ENCODE measurements around the gene PRAMEF5. TPM values are rescaled to one million over a fixed set of nuclear protein-coding genes. Genes with fewer than 3 reads are reported as not detected.
"Not testable (repeated sequence)": the region's sequence is repeated elsewhere in the genome, so short reads cannot be mapped to it uniquely, and the experiment has no call there.

Gene PRAMEF5
- total RNA-seq, 1 donor from 2014 or later, result not detected

DNA sequence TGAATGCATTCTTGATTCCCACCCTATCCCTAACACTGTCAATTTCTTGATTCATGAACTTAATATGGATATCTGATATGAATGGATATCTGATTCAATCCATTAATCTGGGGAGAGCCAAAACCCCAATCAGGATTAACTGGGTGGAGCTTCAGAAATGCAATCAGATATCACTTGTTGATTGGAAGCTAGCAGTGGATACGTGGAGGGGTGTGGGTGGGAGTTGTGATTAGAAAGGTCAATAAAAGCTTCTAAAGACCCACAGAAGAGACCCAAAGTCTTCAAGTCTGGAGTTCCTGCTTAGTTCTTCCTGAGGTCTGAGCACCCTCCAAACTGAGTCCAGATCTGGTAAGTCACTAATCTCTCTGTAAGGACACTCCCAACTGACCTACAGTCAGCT is 49.2 kb downstream of the PRAMEF5 start, which contains the start of gene PRAMEF33:
Gene PRAMEF33 (plus strand): TSS at position 301 of the 400 bp plus-strand sequence. CDS start 2,416 bp downstream, outside the sequence.
- H3K4me1 Mint-ChIP-seq; DNase-seq; intact Hi-C loops (cut with micrococcal nuclease); H3K4me3 Mint-ChIP-seq; H3K27ac Mint-ChIP-seq; H3K9me3 Mint-ChIP-seq; H3K36me3 Mint-ChIP-seq (ENCODE audit: low read depth); H3K27me3 Mint-ChIP-seq: not testable (repeated sequence)

Other genes with a start within 250 kb of the PRAMEF5 start
- gene PRAMEF27, start 197.6 kb upstream of the PRAMEF5 start, total RNA-seq, result not detected in 2 replicates
- gene HNRNPCL3, start 193.4 kb upstream of the PRAMEF5 start, total RNA-seq, result not detected in 2 replicates
- gene PRAMEF25, start 183.4 kb upstream of the PRAMEF5 start, total RNA-seq, result not detected in 2 replicates
- not detected in 2 replicates for gene HNRNPCL2, start 137.3 kb upstream of the PRAMEF5 start, total RNA-seq
- not detected in 2 replicates for gene PRAMEF26, start 98.2 kb upstream of the PRAMEF5 start, total RNA-seq
- gene HNRNPCL4, start 88.6 kb upstream of the PRAMEF5 start, total RNA-seq, result not detected in 2 replicates
- gene PRAMEF9, start 82.3 kb upstream of the PRAMEF5 start, total RNA-seq, result not detected in 2 replicates
- not detected in 2 replicates for gene PRAMEF13, start 52.8 kb upstream of the PRAMEF5 start, total RNA-seq
- not detected in 2 replicates for gene PRAMEF18, start 28.0 kb upstream of the PRAMEF5 start, total RNA-seq
- gene PRAMEF8, start 30.9 kb downstream of the PRAMEF5 start, total RNA-seq, result not detected in 2 replicates
- gene PRAMEF33, start 49.3 kb downstream of the PRAMEF5 start, total RNA-seq, result not detected in 2 replicates
- gene PRAMEF15, start 61.4 kb downstream of the PRAMEF5 start, total RNA-seq, result not detected in 2 replicates
- not detected in 2 replicates for gene PRAMEF14, start 92.9 kb downstream of the PRAMEF5 start, total RNA-seq
- not detected in 2 replicates for gene PRAMEF19, start 117.7 kb downstream of the PRAMEF5 start, total RNA-seq
- gene PRAMEF17, start 135.4 kb downstream of the PRAMEF5 start, total RNA-seq, result not detected in 2 replicates
- gene PRAMEF20, start 156.3 kb downstream of the PRAMEF5 start, total RNA-seq, result not detected in 2 replicates